Measurements from ENCODE around the gene SLC29A3.

SLC29A3 gene

GRCh38 chr10:71394926-71395562 lies 76.0 kb downstream of the SLC29A3 start:
- DNase-seq, result no peak

GRCh38 chr10:71395621-71396020 lies 76.6 kb downstream of the SLC29A3 start:
- DNase-seq, result no peak

GRCh38 chr10:71396084-71396710 lies 77.1 kb downstream of the SLC29A3 start:
- DNase-seq, result no peak

- no peak for DNase-seq
Measured at GRCh38 chr10:71396711-71397295, 77.7 kb downstream of the SLC29A3 start, which contains the start of gene CDH23. Gene CDH23 (plus strand): TSS chr10:71396920. CDS start chr10:71439832, 42,912 bp downstream.

GRCh38 chr10:71397296-71398212 lies 78.5 kb downstream of the SLC29A3 start:
- no peak for DNase-seq

- DNase-seq, result no peak
Measured at GRCh38 chr10:71398976-71399375, 79.9 kb downstream of the SLC29A3 start.

GRCh38 chr10:71399946-71400345 lies 80.9 kb downstream of the SLC29A3 start:
- DNase-seq, result no peak

- no peak for DNase-seq
Measured at GRCh38 chr10:71401056-71401455, 82.0 kb downstream of the SLC29A3 start.

GRCh38 chr10:71402005-71402404 lies 82.9 kb downstream of the SLC29A3 start:
- DNase-seq, result no peak

GRCh38 chr10:71404503-71405295 lies 85.6 kb downstream of the SLC29A3 start:
- no peak for DNase-seq

GRCh38 chr10:71406878-71407277 lies 87.8 kb downstream of the SLC29A3 start:
- DNase-seq, result no peak

GRCh38 chr10:71408436-71409225 lies 89.6 kb downstream of the SLC29A3 start:
- no peak for DNase-seq

- no peak for DNase-seq
Measured at GRCh38 chr10:71409516-71410104, 90.6 kb downstream of the SLC29A3 start.
